Right ventricle myocardium inferior (tissue), 1 donor: Measurements from ENCODE around the gene FBXW5. TPM values are rescaled to one million over a fixed set of nuclear protein-coding genes. Genes with fewer than 3 reads are reported as not detected.

ENCODE experiments used
- ATAC-seq: fragments of 200-7000 bp; cut with Tn5 transposase; one replicate; pipeline ENCODE4 v1.9.1; 2020; ENCODE audit warnings: mild to moderate bottlenecking, moderate library complexity
- DNase-seq: peaks from one replicate; pipeline ENCODE4 v3.0.0; 2021; ENCODE audit errors: missing footprints
- intact Hi-C: fragments of 100-400 bp; cut with DNase I; formaldehyde crosslinking; loops from one replicate; pipeline ENCODE4 v1.11.0; 2022
- total RNA-seq: library from RNA; stranded (reverse); fragmentation: NEBNext Ultra II Directional; extraction: Animal tissue kit (Norgen Biotek cat#: 25700); gene quantifications from one replicate; pipeline ENCODE4 v1.2.1, GENCODE V29; 2021
- donor health status: DM: no; HTN: yes; CAD: no; lungs with severe emphysema.

Gene FBXW5
- total RNA-seq, 1 donor from 2014 or later: 143 TPM

GRCh38 chr9:136978865-136979544 lies 34.5 kb upstream of the FBXW5 start:
- intact Hi-C loops: loop anchor here (1.0 kb wide), 1 partner anchor 29 kb away; no protein-coding TSS in a partner anchor
- DNase-seq (no peak), ATAC-seq (no peak)

GRCh38 chr9:136978073-136978864 lies 33.7 kb upstream of the FBXW5 start:
- ATAC-seq: peak; percentile 53
- DNase-seq: peak; percentile 91
- intact Hi-C loops: loop anchor here (1.0 kb wide), 1 partner anchor 28 kb away; no protein-coding TSS in a partner anchor

- intact Hi-C loops: loop anchor here (1.0 kb wide), 2 partner anchors 27 to 128 kb away; partner anchors contain the start of gene PHPT1
- no peak for DNase-seq
- ATAC-seq: peak; percentile 0
These were observed 33.1 kb upstream of the FBXW5 start for GRCh38 chr9:136977649-136978072.

GRCh38 chr9:136977223-136977622 lies 32.7 kb upstream of the FBXW5 start, which contains the start of gene PTGDS:
TSS of gene PTGDS (plus strand) at chr9:136977504. CDS start at chr9:136977579, 75 bp downstream.
- ATAC-seq (peak; percentile 67), DNase-seq (peak; percentile 88)
- intact Hi-C loops: loop anchor here (1.0 kb wide), 1 partner anchor 128 kb away; the partner anchor contains the start of gene PHPT1

- no peak for ATAC-seq
- intact Hi-C loops: no loop called here
- peak; percentile 80 for DNase-seq
These were observed 31.1 kb upstream of the FBXW5 start for GRCh38 chr9:136975644-136976043.

- no peak for DNase-seq
- intact Hi-C loops: no loop called here
- no peak for ATAC-seq
These were observed 30.4 kb upstream of the FBXW5 start for GRCh38 chr9:136974817-136975535.

GRCh38 chr9:136973618-136974617 lies 29.4 kb upstream of the FBXW5 start:
- intact Hi-C loops: no loop called here
- ATAC-seq (no peak), DNase-seq (no peak)

GRCh38 chr9:136972743-136973142 lies 28.2 kb upstream of the FBXW5 start:
- intact Hi-C loops: no loop called here
- DNase-seq (no peak), ATAC-seq (no peak)

- DNase-seq (no peak), ATAC-seq (no peak)
- intact Hi-C loops: no loop called here
These were observed 27.8 kb upstream of the FBXW5 start for GRCh38 chr9:136972335-136972734.

GRCh38 chr9:136971746-136972145 lies 27.2 kb upstream of the FBXW5 start:
- DNase-seq: no peak
- ATAC-seq: no peak
- intact Hi-C loops: no loop called here

GRCh38 chr9:136970361-136970760 lies 25.8 kb upstream of the FBXW5 start:
- DNase-seq (no peak), ATAC-seq (no peak)
- intact Hi-C loops: no loop called here

GRCh38 chr9:136969774-136970173 lies 25.2 kb upstream of the FBXW5 start:
- intact Hi-C loops: no loop called here
- DNase-seq: no peak

GRCh38 chr9:136969150-136969549 lies 24.6 kb upstream of the FBXW5 start:
- intact Hi-C loops: no loop called here
- ATAC-seq (no peak), DNase-seq (no peak)

More at GRCh38 chr9:136969774-136970173, 25.2 kb upstream of the FBXW5 start:
- no peak for ATAC-seq

GRCh38 chr9:136968333-136969127 lies 24.0 kb upstream of the FBXW5 start:
- intact Hi-C loops: no loop called here
- DNase-seq: no peak
- ATAC-seq: peak; percentile 29

GRCh38 chr9:136965771-136966484 lies 21.4 kb upstream of the FBXW5 start:
- no peak for DNase-seq
- no peak for ATAC-seq
- intact Hi-C loops: no loop called here

- ATAC-seq (no peak), DNase-seq (no peak)
- intact Hi-C loops: no loop called here
These were observed 20.4 kb upstream of the FBXW5 start for GRCh38 chr9:136964833-136965422.
